ENCODE results near the gene BRD2.

- no peak for TF ChIP-seq CTCF (IDR thresholded peaks at IDR 0.05)
- TF ChIP-seq POLR2A (IDR thresholded peaks at IDR 0.05): no peak
Observed at GRCh38 chr6:32963866-32964265, 4.5 kb upstream of the BRD2 start.
